ELR (cell line): ENCODE data around the gene POLA2.
"Not testable (repeated sequence)": the region's sequence is repeated elsewhere in the genome, so short reads cannot be mapped to it uniquely, and the experiment has no call there.

ENCODE experiments used
- DNase-seq: peaks from one replicate; pipeline ENCODE4 v3.0.0-alpha.2; 2015; ENCODE audit warnings: low read depth

The POLA2 gene

GRCh38 chr11:65242389-65242788 lies 19.4 kb upstream of the POLA2 start:
- DNase-seq, result no peak

GRCh38 chr11:65243797-65244196 lies 18.0 kb upstream of the POLA2 start:
- no peak for DNase-seq

- DNase-seq, result not testable (repeated sequence)
Observed at GRCh38 chr11:65245046-65245445, 16.7 kb upstream of the POLA2 start.

- DNase-seq, result no peak
Observed at GRCh38 chr11:65246506-65246905, 15.3 kb upstream of the POLA2 start.

- not testable (repeated sequence) for DNase-seq
Observed at GRCh38 chr11:65248184-65248710, 13.5 kb upstream of the POLA2 start.

GRCh38 chr11:65251476-65251875 lies 10.3 kb upstream of the POLA2 start:
- no peak for DNase-seq

GRCh38 chr11:65254724-65255123 lies 7.0 kb upstream of the POLA2 start:
- DNase-seq, result no peak

- DNase-seq, result no peak
Observed at GRCh38 chr11:65258988-65259387, 2.8 kb upstream of the POLA2 start.

- DNase-seq, result no peak
Observed at GRCh38 chr11:65260302-65260701, 1.5 kb upstream of the POLA2 start.

GRCh38 chr11:65260756-65261590 lies 789 bp upstream of the POLA2 start:
- DNase-seq, result no peak

GRCh38 chr11:65262381-65262680 lies 569 bp downstream of the POLA2 start:
- DNase-seq, result no peak

GRCh38 chr11:65262776-65263175 lies 1.0 kb downstream of the POLA2 start:
- DNase-seq, result peak; percentile 26

GRCh38 chr11:65264747-65265146 lies 3.0 kb downstream of the POLA2 start:
- DNase-seq, result not testable (repeated sequence)

GRCh38 chr11:65266210-65266609 lies 4.4 kb downstream of the POLA2 start:
- peak; percentile 40 for DNase-seq

GRCh38 chr11:65274735-65275682 lies 13.2 kb downstream of the POLA2 start:
- DNase-seq, result peak; percentile 99

GRCh38 chr11:65275906-65276305 lies 14.1 kb downstream of the POLA2 start:
- DNase-seq, result no peak

GRCh38 chr11:65277631-65278277 lies 16.0 kb downstream of the POLA2 start:
- DNase-seq, result no peak

- peak; percentile 28 for DNase-seq
Observed at GRCh38 chr11:65278356-65278755, 16.6 kb downstream of the POLA2 start.

- DNase-seq, result no peak
Observed at GRCh38 chr11:65279279-65279678, 17.5 kb downstream of the POLA2 start.

- DNase-seq, result peak; percentile 98
Observed at GRCh38 chr11:65279741-65280440, 18.1 kb downstream of the POLA2 start.

- DNase-seq, result no peak
Observed at GRCh38 chr11:65280646-65281045, 18.9 kb downstream of the POLA2 start.

GRCh38 chr11:65286686-65287085 lies 24.9 kb downstream of the POLA2 start:
- DNase-seq, result no peak
